ENCODE measurements around the gene ZNF277.

ZNF277 gene

DNA sequence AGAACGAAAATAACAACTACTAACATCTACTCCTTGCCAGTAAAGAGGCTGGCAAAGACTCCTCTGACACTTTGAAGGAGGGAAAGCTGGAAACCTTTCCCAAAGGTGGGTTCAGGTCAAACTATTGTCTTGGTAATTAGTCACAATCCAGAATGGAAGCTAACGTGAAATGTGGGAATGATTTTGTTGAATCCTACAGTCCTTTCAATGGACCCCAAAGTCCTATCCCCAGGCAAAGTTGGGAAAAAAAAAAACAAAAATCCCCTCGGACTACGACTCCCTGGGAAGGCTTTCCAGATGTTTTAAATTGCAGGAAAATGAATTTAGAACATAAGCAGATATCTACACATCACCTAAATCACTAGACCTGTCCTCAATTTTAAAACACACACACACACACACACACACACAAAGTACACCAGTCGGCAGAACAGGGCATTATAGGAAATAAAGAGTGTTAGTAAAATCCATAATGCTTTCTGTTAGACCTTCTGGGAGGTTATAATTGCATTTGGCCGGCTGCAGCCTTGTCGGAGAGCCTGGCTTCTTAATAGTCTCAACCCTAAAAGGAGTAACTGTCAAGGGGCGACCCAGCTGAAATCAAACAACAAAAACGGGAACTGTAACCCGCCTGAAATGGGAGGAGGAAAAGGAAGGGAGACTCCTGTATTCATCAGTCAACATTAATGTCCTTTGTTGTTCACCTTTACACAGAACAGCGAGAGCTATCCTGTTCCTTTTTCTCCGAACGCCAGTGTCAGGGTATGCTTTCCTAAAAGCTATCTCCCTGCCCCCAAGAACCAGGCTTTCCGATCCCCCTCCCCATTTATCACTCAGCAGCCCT, 1.8 kb upstream of the ZNF277 start:
- no peak for DNase-seq (ENCODE audit: low read depth)
- H3K4me3 ChIP-seq (ENCODE audit: control insufficient read depth, low read depth, low read length) = peak overlapping the region; percentile 84
- no peak for TF ChIP-seq CTCF (IDR thresholded peaks at IDR 0.05; ENCODE audit: control insufficient read depth, insufficient read depth, low read depth, low read length, missing control alignments)

GRCh38 chr7:112205343-112206237, 905 bp upstream of the ZNF277 start:
- no peak for TF ChIP-seq CTCF (IDR thresholded peaks at IDR 0.05; ENCODE audit: control insufficient read depth, insufficient read depth, low read depth, low read length, missing control alignments)
- DNase-seq (ENCODE audit: low read depth) = no peak
- peak overlapping the region; percentile 84 for H3K4me3 ChIP-seq (ENCODE audit: control insufficient read depth, low read depth, low read length)

DNA sequence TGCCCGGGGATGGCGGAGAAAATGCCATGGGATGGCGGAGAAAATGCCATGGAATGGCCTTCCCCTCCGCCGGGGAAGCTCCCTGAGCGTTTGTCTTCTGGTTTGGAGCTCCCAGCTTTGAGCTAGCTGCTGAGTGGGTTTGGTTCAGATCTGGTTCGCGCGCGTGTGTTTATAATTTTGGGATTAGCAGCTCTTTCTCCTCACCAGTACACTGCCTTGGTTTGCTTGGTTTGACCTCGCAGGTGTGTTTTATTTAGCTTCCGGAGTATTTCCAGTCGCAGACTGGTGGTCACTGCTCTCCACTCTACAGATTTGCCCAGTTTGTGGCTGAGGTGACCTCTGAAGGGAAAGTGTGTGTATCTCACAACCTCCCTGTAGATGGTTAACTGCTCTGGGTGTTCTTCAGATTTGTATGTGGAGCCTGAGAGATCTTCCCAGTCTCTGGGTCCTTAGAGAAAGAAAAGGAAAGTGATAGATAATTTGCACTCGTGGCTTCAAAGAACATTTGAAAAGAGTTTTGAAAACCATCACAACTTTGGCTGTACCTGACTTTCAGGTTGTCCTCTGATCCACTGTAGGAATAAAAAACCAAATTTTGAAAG, 597 bp downstream of the ZNF277 start:
- peak overlapping the region; percentile 85 for H3K4me3 ChIP-seq (ENCODE audit: control insufficient read depth, low read depth, low read length)
- no peak for DNase-seq (ENCODE audit: low read depth)
- no peak for TF ChIP-seq CTCF (IDR thresholded peaks at IDR 0.05; ENCODE audit: control insufficient read depth, insufficient read depth, low read depth, low read length, missing control alignments)

DNA sequence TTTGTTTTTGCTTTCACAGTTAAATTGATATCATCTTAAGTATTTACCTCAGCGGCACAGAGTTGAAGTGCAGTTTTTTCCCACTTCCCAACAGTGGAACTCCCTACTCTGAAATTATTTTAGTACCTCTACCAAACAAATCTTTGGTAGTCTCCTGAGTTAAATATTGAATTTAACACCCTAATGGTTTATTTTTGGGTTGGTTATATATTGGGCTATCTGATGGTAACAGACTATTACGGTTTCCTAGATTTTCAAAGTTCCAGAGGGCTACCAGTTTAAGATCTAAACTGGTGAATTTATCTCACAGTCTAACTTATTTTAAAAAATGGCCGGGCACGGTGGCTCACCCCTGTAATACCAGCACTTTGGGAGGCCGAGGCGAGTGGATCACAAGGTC, 1.3 kb downstream of the ZNF277 start:
- H3K4me3 ChIP-seq (ENCODE audit: control insufficient read depth, low read depth, low read length) = no peak overlapping the region
- TF ChIP-seq CTCF (IDR thresholded peaks at IDR 0.05; ENCODE audit: control insufficient read depth, insufficient read depth, low read depth, low read length, missing control alignments) = no peak
- DNase-seq (ENCODE audit: low read depth) = no peak

DNA sequence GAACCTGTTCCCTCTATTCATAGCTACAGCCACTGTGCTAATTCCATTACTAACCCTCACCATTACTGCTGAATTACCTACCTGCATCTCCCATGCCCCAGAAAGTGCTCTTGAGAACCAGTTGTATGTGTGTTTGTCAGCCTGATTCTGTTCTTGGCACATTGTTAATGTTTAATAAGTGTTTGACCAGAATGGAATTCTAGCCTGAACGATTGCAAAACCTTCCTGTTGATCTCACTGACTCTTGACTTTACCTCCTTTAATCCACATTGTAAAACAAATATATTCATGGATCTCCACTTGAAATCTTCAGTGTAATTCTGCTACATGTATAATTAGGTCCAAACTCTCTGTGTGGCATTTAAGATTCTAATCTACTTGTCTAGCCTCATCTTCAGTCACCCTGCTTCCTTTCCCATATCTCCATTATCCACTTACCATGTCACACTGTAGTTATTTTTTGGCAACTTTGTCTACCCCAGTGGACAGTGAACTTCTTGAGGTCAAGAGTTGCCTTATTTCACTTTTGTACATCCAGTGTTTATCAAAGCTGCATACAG, 4.9 kb downstream of the ZNF277 start:
- no peak for TF ChIP-seq CTCF (IDR thresholded peaks at IDR 0.05; ENCODE audit: control insufficient read depth, insufficient read depth, low read depth, low read length, missing control alignments)

GRCh38 chr7:112212571-112212970, 6.1 kb downstream of the ZNF277 start:
- no peak for TF ChIP-seq CTCF (IDR thresholded peaks at IDR 0.05; ENCODE audit: control insufficient read depth, insufficient read depth, low read depth, low read length, missing control alignments)
- H3K4me3 ChIP-seq (ENCODE audit: control insufficient read depth, low read depth, low read length) = no peak overlapping the region
- no peak for DNase-seq (ENCODE audit: low read depth)

More for the DNA sequence above, 4.9 kb downstream of the ZNF277 start:
- no peak for DNase-seq (ENCODE audit: low read depth)
- no peak overlapping the region for H3K4me3 ChIP-seq (ENCODE audit: control insufficient read depth, low read depth, low read length)

Data from AG09309 (cell line).